H9 (cell line): Measurements from ENCODE around the gene ELMOD2. TPM values are rescaled to one million over a fixed set of nuclear protein-coding genes. Genes with fewer than 3 reads are reported as not detected.

Experiments
- DNase-seq: peaks from one replicate; pipeline ENCODE4 v3.0.0-alpha.2; 2017
- H2AFZ ChIP-seq: one replicate; pipeline ENCODE4 v1.6.1; 2013; ENCODE audit warnings: mild to moderate bottlenecking, low read length, control low read depth, moderate library complexity
- H2AK5ac ChIP-seq: 2 replicates; pipeline ENCODE4 v1.6.1; 2013; ENCODE audit warnings: low read length, control low read depth, mixed read lengths; ENCODE audit not compliant: insufficient read length
- H2BK120ac ChIP-seq: one replicate; pipeline ENCODE4 v1.6.1; 2013; ENCODE audit warnings: low read depth, mild to moderate bottlenecking, low read length, control low read depth, inconsistent platforms; ENCODE audit not compliant: poor library complexity, severe bottlenecking
- H2BK12ac ChIP-seq: 2 replicates; pipeline ENCODE4 v1.6.1; 2013; ENCODE audit warnings: low read length, control low read depth, mixed read lengths, low read depth; ENCODE audit not compliant: insufficient read length
- H2BK15ac ChIP-seq: 2 replicates; pipeline ENCODE4 v1.6.1; 2013; ENCODE audit warnings: low read depth, low read length, control low read depth
- H2BK20ac ChIP-seq: one replicate; pipeline ENCODE4 v1.6.1; 2013; ENCODE audit warnings: low read depth, mild to moderate bottlenecking, low read length, control low read depth, inconsistent platforms; ENCODE audit not compliant: poor library complexity, severe bottlenecking
- H2BK5ac ChIP-seq: 2 replicates; pipeline ENCODE4 v1.6.1; 2013; ENCODE audit warnings: low read length, control low read depth, mixed read lengths; ENCODE audit not compliant: insufficient read length
- H3K14ac ChIP-seq: 2 replicates; pipeline ENCODE4 v1.6.1; 2013; ENCODE audit warnings: low read length, control low read depth; ENCODE audit not compliant: insufficient read depth
- H3K18ac ChIP-seq: 2 replicates; pipeline ENCODE4 v1.6.1; 2013; ENCODE audit warnings: low read depth, mild to moderate bottlenecking, mixed read lengths, low read length, control low read depth; ENCODE audit not compliant: insufficient read length
- H3K23ac ChIP-seq: 2 replicates; pipeline ENCODE4 v1.6.1; 2013; ENCODE audit warnings: low read length, control low read depth, mixed read lengths, low read depth; ENCODE audit not compliant: insufficient read length
- H3K23me2 ChIP-seq: 2 replicates; pipeline ENCODE4 v1.6.1; 2013; ENCODE audit warnings: low read depth, mild to moderate bottlenecking, mixed read lengths, low read length, control low read depth; ENCODE audit not compliant: insufficient read length, poor library complexity, severe bottlenecking
- H3K27ac ChIP-seq: 2 replicates; pipeline ENCODE4 v1.5.1; 2013; ENCODE audit warnings: low read length, control low read depth, mixed read lengths, low read depth; ENCODE audit not compliant: insufficient read length
- H3K27me3 ChIP-seq: 2 replicates; pipeline ENCODE4 v1.6.1; 2013; ENCODE audit warnings: low read length, control low read depth, inconsistent platforms; ENCODE audit not compliant: insufficient read depth
- H3K4ac ChIP-seq: 2 replicates; pipeline ENCODE4 v1.6.1; 2013; ENCODE audit warnings: low read depth, mild to moderate bottlenecking, control low read depth, inconsistent platforms, low read length, moderate library complexity
- H3K4me1 ChIP-seq: 2 replicates; pipeline ENCODE4 v1.6.1; 2013; ENCODE audit warnings: low read length, control low read depth, inconsistent platforms; ENCODE audit not compliant: insufficient read depth
- H3K4me2 ChIP-seq: 2 replicates; pipeline ENCODE4 v1.6.1; 2013; ENCODE audit warnings: low read length, control low read depth, mixed read lengths; ENCODE audit not compliant: insufficient read length, insufficient read depth
- H3K56ac ChIP-seq: 2 replicates; pipeline ENCODE4 v1.6.1; 2013; ENCODE audit warnings: low read depth, mild to moderate bottlenecking, mixed read lengths, low read length, control low read depth; ENCODE audit not compliant: insufficient read length
- H3K79me1 ChIP-seq: 2 replicates; pipeline ENCODE4 v1.6.1; 2013; ENCODE audit warnings: low read depth, mild to moderate bottlenecking, moderate library complexity, low read length, control low read depth, inconsistent platforms; ENCODE audit not compliant: insufficient read depth, poor library complexity, severe bottlenecking
- H3K79me2 ChIP-seq: 2 replicates; pipeline ENCODE4 v1.6.1; 2013; ENCODE audit warnings: low read length, control low read depth, inconsistent platforms; ENCODE audit not compliant: insufficient read depth
- H3K9ac ChIP-seq: 2 replicates; pipeline ENCODE4 v1.6.1; 2013; ENCODE audit warnings: low read length, control low read depth, mixed read lengths; ENCODE audit not compliant: insufficient read length; ENCODE audit errors: extremely low read depth
- H3K9me3 ChIP-seq: one replicate; pipeline ENCODE4 v1.6.1; 2013; ENCODE audit warnings: low read depth, low read length, inconsistent platforms; ENCODE audit not compliant: control insufficient read depth
- H3T11ph ChIP-seq: one replicate; pipeline ENCODE4 v1.6.1; 2013; ENCODE audit warnings: mild to moderate bottlenecking, low read length, control low read depth, inconsistent platforms
- H4K20me1 ChIP-seq: one replicate; pipeline ENCODE4 v1.6.1; 2013; ENCODE audit not compliant: control insufficient read depth, insufficient read length, insufficient read depth
- H4K5ac ChIP-seq: 2 replicates; pipeline ENCODE4 v1.6.1; 2013; ENCODE audit warnings: low read depth, mild to moderate bottlenecking, mixed read lengths, low read length, control low read depth; ENCODE audit not compliant: insufficient read length
- H4K8ac ChIP-seq: replicated peaks from 2 replicates; pipeline ENCODE4 v1.6.1; 2013; ENCODE audit warnings: low read length, control low read depth, mixed read lengths, low read depth; ENCODE audit not compliant: insufficient read length
- H4K91ac ChIP-seq: 2 replicates; pipeline ENCODE4 v1.6.1; 2013; ENCODE audit warnings: low read depth, mild to moderate bottlenecking, moderate library complexity, mixed read lengths, low read length, control low read depth; ENCODE audit not compliant: insufficient read length
- H3K27ac Mint-ChIP-seq, 3 experiments: 2 replicates in 2 of 3; 3 replicates in 1 of 3; pipeline ENCODE4 v1.8.0; 2020 to 2021; ENCODE audit warnings: mixed read lengths in 3 of 3, mild to moderate bottlenecking in 1 of 3, moderate library complexity in 1 of 3
- H3K27me3 Mint-ChIP-seq: 2 replicates; pipeline ENCODE4 v1.8.0; 2021; ENCODE audit warnings: low read depth, mild to moderate bottlenecking, moderate library complexity, mixed read lengths
- H3K36me3 Mint-ChIP-seq, 3 experiments: 2 replicates in 2 of 3; 3 replicates in 1 of 3; pipeline ENCODE4 v1.8.0; 2020 to 2021; ENCODE audit warnings: low read depth in 3 of 3, mixed read lengths in 3 of 3; ENCODE audit not compliant: insufficient read depth in 1 of 3
- H3K4me1 Mint-ChIP-seq, 2 experiments: 2 replicates each; pipeline ENCODE4 v1.8.0; 2020; ENCODE audit warnings: mixed read lengths in 2 of 2
- H3K4me3 Mint-ChIP-seq, 2 experiments: 2 replicates in 1 of 2; 3 replicates in 1 of 2; pipeline ENCODE4 v1.8.0; 2020 to 2021; ENCODE audit warnings: mild to moderate bottlenecking in 2 of 2, mixed read lengths in 2 of 2, moderate library complexity in 1 of 2
- H3K9me3 Mint-ChIP-seq, 2 experiments: 2 replicates in 1 of 2; 3 replicates in 1 of 2; pipeline ENCODE4 v1.8.0; 2020; ENCODE audit warnings: mild to moderate bottlenecking in 2 of 2, mixed read lengths in 2 of 2, moderate library complexity in 1 of 2
- CTCF ChIP-seq: fragments of 200-600 bp; sonication (generic); conservative IDR thresholded peaks from 3 replicates; pipeline ENCODE4 v1.8.0; 2021; ENCODE audit warnings: antibody characterized with exemption, mild to moderate bottlenecking
- WGBS: extraction: QIAGEN DNeasy Blood & Tissue Kit; methylation state at CpG from one replicate; pipeline ENCODE4 v1.1.7; 2013; ENCODE audit warnings: missing lambda C conversion rate, low lambda C conversion rate, mixed read lengths; ENCODE audit not compliant: insufficient read length; ENCODE audit errors: extremely low coverage; 5-methylcytosine and 5-hydroxymethylcytosine counted together
- total RNA-seq: library from RNA; stranded (reverse); gene quantifications from 2 replicates; pipeline ENCODE4 v1.2.1, GENCODE V29; 2021

The ELMOD2 gene
- total RNA-seq, 1 experiment from 2014 or later, result 26.3 TPM

GRCh38 chr4:140569307-140569638, 45.3 kb downstream of the ELMOD2 start:
- Histone ChIP-seq H3K4ac (no peak overlapping the region), H2AK5ac (no peak overlapping the region), H3K9ac (no peak overlapping the region), H3K4me2 (peak overlapping the region; percentile 80), H3K27me3 (peaks cover 30% of the 10 kb centered on the region), H4K5ac (no peak overlapping the region), H3K14ac (no peak overlapping the region), H4K20me1 (no peaks in the 10 kb centered on the region), H2AFZ (peak overlapping the region; percentile 15), H3K23ac (no peak overlapping the region), H3K79me1 (no peaks in the 10 kb centered on the region), H3T11ph (no peak overlapping the region), H3K4me1 (no peaks in the 10 kb centered on the region), H2BK120ac (no peak overlapping the region), H4K91ac (no peak overlapping the region), H2BK5ac (no peak overlapping the region), H3K27ac (no peak overlapping the region), H3K79me2 (no peaks in the 10 kb centered on the region), H2BK20ac (no peak overlapping the region), H3K9me3 (no peaks in the 10 kb centered on the region), H2BK15ac (no peak overlapping the region), H3K18ac (no peak overlapping the region), H4K8ac (no peak overlapping the region), H3K23me2 (peaks cover 10% of the 10 kb centered on the region), H2BK12ac (no peak overlapping the region), H3K56ac (no peak overlapping the region)
- Mint-ChIP-seq H3K36me3 (peaks cover 0 to 2% (median 0%) of the 10 kb centered on the region in 3 experiments; a peak in 1 of 7 replicates), H3K9me3 (peaks cover 4 to 8% of the 10 kb centered on the region in 2 experiments; a peak in 3 of 5 replicates), H3K4me1 (peaks cover 13 to 16% of the 10 kb centered on the region in 2 experiments), H3K27ac (no peak overlapping the region), H3K27me3 (no peaks in the 10 kb centered on the region), H3K4me3 (peak overlapping the region; percentile 64 to 84)
- DNase-seq, result no peak
- no CpG with 5 or more reads among the region's 7 CpGs for WGBS
- TF ChIP-seq CTCF, result no peak
